ENCODE measurements around the gene NEK3.
"Not testable (repeated sequence)": the region's sequence is repeated elsewhere in the genome, so short reads cannot be mapped to it uniquely, and the experiment has no call there.

NEK3 gene

DNA sequence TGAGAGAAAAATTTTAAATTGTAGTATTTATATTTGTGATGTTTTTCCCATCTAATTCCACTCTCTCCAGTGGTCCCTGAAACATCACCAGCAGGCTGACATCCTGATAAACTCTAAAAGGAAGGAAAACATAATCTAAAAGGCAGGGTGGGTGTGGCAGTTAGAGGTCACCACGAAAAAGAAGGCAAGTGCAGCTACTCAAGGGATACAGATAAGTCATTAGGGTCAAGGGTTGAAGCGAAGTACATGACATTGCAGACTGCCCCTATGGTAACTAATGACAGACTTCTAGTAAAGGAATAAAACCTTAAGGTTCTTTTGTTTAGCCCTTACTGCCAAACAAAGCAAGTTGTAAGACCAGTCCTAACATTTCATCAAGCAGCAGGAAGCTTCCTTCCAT lies 6.0 kb upstream of the NEK3 start:
- DNase-seq, result no peak

DNA sequence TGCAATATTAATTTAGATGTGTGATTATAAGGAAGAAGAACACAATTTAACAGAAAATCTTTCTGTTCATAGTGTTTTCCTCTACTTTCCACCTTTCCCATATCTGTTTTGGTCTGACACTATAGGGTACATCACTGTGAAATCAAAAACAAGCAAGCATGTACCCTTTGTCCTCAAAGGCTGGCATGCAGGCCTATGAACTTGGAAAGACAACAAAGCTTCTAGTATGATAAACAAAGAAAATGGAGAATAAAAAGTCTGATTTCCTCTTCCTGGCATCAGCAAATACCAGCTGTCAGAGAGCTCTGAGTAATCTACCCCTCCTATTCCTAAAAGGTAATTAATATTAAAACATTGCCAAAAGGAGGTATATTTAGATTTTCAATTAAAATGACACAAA lies 5.6 kb upstream of the NEK3 start:
- DNase-seq, result no peak

DNA sequence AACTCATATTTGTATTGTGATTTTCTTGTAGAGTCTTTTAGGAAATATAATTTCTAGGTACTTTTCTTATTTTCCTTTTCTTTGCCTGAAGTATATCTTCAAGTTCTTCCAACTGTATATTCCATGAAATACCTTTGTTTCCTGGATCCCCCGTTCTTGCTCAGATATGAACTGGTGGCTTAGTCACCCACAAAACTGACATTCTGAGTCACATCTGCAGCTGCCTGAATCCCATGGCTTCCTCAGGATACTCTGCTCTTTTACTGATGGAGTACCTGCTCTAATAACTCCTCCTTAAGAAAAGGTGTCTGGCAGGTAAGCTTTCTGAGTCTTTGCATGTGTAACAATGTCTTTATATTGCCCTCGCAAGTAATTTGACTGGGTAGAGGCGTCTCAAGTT lies 4.5 kb upstream of the NEK3 start:
- DNase-seq, result not testable (repeated sequence)

DNA sequence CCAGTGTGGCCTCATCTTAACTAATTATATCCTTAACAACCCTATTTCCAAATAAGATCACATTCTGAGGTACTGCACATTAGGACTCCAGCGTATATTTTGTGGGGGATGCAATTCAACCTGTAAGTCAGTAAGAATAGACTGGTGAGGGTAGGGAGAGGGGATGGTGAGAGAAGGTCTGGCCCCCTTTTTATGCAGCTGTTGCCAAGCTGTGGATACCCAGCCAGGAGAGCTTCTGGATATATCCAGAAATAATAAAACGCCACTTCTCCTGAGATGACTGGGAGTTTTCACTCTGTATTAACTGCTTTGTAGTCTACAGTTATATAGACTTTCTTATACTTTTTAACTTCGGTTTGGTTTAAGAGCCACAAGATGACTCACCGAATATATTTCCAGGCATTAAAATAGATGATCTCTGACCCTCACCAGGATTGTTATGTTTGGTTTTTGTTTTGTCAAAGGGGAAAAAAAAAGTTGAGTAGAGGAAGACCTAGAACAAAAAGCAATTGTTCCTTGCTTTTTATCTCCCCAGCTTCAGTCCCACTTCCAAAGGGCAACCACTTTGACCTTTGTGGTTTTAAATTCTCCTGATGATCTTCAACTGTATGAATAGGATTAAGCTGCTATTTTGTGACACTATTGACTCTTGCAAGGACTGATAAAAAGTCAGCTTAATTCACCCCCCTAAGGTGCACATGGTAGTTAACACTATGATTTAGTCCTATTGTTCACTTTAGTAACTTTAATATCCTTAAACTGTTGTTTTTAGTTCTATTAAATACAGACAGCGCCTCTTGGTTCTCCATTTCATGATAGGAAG lies 3.1 kb upstream of the NEK3 start:
- no peak for DNase-seq

DNA sequence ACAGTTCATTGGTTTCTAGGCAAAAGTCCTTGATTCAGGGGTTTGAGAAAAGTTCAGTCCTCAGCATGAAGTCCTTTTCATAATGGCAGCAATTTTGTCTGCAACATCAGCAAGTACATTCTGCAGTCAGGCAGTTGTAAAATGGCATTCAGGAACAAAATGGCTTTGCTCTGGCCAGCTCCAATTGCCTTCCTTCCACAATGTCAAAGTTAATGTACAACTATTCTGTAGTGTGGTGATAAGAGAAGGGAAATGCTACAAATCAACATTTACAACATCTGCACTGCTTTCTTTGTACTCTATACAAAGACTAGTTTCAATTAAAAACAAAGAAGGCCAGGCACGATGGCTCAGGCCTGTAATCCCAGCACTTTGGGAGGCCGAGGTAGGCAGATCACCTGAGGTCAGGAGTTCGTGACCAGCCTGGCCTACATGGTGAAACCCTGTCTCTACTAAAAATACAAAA lies 1.8 kb upstream of the NEK3 start:
- DNase-seq, result no peak

DNA sequence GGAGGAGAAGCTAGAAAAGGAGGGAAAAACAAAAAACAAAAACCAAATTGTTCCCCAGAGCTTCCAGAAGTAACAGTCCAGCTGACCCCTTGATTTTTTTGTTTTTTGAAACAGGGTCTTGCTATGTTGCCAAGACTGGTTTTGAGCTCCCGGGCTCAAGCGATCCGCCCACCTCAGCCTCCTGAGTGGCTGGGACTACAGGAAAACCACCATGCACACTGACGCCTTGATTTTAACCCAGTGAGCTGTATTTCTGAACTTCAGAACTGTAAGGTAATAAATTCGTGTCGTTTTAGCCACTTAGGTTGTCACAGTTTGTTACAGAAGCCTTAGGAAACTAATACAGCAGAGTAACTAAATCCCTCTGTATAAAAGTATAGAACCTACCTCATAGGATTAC lies 1.1 kb upstream of the NEK3 start:
- no peak for DNase-seq

DNA sequence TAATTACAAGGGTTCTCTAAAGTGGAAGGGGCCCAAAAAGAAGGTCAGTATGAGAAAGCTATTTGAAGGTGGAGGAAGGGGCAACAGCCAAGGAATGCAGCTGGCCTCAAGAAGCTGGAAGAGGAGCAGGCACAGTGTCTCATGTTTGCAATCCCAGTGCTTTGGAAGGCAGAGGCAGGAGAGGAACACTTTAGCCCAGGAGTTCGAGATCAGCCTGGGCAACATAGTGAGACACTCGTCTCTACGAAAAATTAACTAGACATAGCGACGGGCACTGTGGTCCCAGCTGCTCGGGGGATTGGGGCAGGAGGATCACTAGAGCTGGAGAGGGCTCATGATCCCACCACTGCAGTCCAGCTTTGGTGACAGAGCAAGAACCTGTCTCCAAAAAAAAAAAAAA lies 656 bp upstream of the NEK3 start:
- no peak for DNase-seq

DNA sequence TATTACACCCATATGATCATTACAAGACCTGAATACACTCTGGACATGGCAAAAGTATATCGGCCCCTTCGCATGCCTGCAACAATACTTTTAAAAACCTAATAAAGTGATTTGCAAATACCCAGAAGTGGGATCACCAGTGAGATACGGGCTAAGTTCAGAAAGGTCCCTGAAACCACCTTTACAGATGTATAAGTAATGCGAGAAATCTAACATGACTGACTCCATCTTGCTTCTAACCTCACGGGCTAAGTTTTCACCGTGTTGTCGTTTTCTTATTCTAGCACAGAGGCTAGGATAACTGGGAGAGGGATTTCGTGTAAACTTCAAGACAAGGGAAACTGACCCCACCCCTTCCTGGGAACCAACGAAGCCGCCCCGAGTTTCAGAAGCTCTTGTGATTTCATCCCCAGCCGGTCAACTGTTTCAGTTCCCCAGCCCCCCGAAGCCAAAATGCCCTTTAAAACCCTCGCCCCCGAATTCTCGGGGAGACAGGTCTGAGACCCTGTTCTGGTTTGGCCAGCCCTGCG lies 703 bp downstream of the NEK3 start:
- peak; percentile 66 for DNase-seq

DNA sequence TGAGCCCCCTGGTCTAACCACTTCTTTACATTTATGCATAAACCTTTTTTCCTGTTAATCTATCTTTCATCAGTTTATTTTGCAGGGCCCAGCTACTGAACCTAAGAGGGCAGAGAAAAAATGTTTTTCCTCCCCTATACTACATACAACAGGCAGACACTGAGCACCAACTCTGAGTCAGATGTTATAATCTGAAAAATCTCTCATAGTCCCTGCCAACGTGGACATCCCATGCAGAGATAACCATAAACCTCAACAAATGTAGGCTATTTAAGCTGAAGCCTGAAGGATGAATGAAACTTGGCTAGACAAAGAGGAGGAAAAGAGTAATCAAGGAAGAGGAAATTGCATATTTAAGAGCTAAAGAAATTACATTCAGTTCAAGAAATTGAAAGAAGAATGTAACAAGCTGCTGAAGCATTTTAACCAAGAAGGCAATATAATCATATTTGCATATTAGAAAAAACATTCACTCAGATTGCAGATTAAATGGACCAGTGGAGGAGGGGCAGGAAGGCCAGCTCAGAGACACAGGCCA lies 2.6 kb downstream of the NEK3 start:
- DNase-seq, result no peak

DNA sequence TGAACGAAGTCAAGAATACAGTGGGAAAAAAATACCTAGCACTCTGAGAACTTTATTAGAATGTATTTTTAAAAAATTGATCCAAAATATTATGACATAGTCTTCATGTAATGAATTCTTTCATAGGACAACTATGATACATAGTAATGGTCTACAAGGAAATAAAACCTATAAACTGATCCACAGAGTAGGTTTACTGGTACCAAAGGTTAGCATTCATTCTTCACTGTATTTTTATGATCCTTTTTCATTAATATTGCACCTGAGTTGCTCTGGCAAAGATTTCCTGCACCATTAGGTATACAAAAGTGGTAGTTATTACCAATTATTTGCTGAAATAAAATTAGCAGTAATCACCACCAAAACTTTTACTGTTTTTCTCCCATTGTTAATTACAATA lies 4.2 kb downstream of the NEK3 start:
- no peak for DNase-seq

DNA sequence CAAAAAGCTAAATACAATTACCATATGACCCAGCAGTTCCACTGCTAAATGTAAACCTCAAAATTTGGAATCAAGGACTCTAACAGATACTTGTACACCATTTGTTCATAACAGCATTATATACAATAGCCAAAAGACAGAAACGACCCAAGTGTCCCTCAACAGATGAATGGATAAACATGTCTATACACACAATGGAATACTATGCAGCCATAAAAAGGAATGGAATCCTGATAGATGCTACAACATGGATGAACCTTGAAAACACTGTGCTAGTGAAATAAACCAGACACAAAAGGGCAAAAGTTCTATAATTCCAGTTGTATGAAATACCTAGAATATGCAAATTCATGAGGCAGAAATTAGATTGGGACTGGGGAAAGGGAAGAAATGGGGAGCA lies 12.2 kb downstream of the NEK3 start:
- no peak for DNase-seq

DNA sequence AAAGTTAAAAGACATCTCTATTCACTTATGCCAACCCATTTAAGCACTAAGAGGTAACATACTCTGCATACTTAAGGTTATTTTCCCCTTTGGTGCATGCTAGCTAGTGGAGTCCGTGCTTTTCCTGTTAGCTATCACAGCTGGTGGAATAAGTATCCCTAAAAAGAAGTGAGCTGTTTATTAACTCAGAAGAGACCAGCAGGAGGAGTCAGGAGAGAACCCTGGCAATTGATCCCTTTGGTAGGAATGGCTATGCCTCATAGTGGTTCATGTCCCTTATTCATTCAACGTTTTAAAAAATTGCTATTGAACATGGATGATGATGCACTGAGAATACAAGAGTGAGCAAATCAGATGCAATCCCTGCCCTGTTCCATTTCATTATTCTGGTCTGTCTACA lies 18.1 kb downstream of the NEK3 start:
- DNase-seq, result no peak

DNA sequence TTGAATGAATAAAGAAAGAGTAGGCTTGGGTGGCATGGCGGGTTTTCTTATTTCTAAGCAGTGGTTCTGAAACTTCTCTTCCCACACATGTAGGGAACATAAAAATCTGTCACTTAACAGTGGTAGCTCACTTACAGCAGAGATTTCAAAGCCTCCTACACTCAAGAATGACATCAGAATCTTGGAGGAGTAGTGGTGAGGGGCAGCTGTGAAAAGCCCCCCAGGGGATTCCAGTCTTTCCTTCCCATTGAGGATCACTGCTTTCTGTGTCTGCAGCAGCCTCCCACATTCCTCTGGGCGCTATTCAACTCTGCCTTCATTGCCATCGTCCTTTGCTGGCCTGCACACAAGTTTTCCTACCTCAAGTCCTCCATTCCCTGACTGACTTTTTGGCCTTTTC lies 21.9 kb downstream of the NEK3 start:
- DNase-seq, result no peak

DNA sequence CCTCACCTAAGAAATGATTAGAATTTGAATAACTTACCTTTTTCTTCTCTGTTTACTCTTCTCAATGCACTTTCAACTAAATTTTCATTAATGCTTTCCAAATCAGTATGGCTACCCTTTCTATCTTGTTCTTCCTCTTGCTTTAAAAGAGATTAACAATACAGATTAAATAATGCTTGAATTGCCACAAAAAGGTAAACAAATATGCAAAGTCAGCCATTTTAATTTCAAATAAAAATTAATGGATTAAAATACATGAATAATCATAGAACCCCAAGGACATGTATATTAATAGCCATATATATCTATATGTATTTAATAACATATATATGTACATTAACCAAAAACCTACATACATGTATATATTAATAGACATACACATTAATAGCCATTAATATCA lies 22.6 kb downstream of the NEK3 start:
- no peak for DNase-seq

DNA sequence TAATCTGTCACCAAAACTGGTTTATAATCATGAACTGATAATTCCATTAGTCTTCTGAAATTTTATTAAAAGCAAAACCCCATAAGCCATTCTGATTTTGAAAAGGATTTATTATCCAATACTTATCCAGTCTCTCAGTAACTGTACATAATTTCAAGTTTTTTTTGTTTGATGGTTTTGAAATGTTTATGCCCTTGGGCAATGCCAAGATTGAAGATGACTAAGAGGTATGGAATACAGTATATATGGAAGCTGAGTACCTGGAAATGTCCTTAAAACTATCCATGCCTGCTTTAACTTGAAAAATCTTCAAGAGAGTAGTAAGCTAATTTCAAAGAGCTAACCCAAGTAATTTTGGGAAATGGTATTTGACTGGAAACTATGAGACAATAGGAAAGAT lies 28.8 kb downstream of the NEK3 start:
- DNase-seq, result no peak

DNA sequence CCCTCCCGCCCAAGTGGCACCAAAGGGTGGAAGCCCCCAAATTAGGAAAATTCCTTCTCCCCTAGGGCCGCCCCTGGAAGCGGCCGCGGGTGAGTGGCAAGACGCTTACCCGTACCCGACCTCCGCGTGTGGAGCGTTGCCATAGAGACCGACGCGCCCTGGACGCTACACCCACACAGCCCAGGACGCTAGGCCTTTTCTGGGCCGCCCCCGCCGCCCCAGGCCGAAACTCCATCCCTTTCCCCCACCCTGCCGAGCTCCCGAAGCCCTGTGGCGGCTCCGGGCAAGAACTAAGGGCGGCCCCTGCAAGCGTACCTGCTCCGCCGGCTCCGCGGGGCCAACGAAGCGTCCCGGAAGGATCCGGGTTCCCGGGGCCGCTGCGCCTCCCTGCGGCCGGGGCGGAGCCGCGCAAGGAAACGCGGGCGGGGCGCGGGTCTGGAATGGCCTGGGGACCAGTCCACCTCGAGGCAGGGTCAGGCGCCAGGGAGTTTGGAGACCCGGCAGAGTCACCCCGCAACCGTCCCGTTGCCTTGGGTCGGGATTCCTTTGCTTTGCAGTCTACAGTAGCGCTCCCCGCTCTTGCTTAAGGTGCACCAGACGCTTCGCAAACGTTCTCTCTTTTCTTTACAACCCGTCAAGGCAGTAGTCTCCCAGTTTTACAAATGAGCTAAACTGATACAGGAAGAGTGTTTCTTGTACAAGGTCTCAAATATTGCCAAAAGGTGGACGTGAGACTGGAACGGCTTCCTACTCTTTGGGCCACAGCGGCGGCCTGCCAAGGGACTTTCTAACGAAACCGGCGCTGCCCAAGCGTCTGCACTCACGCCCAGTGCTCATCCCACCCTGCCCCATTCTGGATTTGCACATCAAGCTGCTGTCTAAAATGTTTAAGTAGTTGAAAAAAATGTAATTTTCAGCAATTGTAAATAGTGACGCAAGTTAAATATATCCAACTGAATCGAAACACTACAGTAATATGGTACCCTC lies 30.4 kb downstream of the NEK3 start, which contains the start of gene NEK5:
TSS of gene NEK5 (minus strand) at position 360 of the 987 bp plus-strand sequence. CDS start 1,591 bp downstream, outside the sequence.
- peak; percentile 71 for DNase-seq

DNA sequence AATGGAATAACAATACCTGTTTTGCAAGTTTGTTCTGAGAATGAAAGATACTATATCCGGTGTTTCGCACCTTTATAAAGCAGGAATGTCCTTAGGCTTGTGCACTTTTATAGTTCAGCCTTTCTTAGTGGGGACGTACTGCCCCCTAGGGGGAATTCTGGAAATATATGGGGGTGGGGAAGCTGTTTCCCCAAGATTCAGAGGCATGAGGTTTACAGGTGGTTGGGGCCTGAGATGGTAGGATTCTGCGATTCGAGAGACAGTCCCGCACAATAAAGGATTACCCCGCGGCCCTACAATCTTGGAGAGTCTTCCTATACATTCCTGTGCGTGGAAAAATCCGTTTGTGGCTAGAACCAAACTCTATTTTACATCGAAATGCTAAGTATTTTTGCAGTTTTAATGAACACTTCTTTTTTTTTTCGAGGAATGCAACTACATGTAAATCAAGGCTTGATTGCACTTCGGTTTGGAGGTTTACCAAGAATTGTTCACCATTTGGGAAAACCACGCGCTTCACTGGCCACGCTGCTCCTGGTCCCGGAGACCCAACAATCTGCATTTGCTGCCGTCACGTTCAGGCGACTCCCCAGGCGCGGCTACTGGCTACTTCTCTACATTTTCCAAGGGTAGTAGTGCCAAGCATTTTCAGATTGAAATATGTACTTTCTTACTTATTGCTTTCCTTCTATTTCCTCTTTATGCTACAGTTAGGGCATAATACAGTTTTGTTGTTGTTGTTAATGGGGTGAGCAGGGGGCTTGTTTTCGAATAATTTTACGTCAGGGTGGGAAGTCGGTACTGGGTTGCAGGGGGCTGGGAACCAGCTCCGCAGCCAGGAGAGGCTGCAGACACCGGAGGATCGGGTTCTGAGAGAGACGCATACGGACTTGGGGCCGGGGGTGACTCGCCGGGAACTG lies 31.4 kb downstream of the NEK3 start:
- peak; percentile 66 for DNase-seq

DNA sequence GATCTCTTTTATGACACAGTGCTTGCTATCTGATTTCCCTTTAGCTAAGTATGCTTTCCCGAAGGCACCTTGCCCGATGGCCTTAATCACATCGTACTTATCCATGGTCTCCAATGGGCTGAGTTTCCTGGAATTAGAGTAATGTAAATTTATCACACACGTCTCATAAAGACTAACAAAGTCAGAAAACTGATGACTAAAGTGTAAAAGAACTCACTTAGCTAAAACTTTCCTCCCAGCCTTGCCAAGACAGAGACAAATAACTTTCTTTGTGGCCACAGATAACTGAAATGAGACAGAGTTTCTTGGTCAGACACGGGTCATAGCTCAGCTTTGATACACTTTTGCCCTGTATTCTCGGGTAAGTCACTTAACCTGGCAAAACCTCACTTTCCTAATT lies 32.0 kb downstream of the NEK3 start:
- DNase-seq, result no peak

DNA sequence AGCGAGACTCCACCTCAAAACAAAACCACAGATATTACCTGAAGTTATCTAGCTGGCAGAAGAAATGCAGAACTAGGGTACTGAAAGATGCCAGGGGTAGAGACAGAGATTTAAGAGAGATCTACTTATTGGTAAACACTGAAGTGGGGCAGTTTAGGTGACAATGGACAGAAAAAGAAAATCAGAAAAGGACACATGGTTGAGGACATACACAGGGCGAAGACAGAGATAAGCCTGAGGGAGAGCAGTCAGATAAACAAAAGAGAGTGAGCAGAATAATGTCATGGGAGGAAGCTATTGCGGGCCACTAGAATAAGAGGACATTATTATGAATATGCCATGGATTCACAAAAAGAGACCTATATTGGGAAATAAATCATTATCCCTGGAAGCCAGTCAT lies 33.9 kb downstream of the NEK3 start:
- DNase-seq, result no peak

DNA sequence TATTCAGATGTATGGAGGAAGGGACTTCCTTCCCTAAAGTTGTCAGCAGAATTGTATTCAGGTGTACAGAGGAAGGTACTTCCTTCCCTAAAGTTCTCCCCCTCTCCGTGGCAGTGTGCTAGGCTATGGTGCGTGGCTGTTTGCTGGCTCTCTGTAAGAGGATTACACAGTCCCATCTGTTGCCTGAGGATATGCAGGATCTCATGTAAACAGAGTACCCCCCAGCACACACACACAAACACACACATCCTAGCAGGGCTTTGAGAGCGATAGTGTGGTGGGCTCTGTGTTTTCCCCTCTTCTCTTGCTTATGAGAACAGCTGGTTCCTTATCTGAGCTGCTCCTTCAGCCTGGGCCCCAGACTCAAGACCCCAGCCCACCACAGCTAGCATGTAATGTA lies 40.8 kb downstream of the NEK3 start:
- DNase-seq, result no peak

DNA sequence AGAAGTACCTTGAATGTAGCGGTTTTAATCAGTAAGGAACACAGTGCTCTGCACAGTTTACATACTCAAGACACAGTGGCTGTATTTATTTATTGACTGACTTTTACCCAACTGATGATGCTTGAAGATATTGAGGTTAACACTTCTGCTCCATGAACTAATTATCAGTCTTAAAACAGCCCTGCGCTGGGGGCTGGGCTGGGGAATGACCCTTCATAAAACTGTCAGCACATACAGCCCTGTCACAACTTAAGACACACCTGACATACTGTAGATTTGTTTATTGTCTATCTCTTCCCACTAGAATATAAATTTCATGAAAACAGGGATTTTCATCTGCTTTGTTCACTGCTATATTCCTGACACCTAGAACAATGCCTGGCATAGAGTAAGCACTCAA lies 41.3 kb downstream of the NEK3 start:
- DNase-seq, result no peak

DNA sequence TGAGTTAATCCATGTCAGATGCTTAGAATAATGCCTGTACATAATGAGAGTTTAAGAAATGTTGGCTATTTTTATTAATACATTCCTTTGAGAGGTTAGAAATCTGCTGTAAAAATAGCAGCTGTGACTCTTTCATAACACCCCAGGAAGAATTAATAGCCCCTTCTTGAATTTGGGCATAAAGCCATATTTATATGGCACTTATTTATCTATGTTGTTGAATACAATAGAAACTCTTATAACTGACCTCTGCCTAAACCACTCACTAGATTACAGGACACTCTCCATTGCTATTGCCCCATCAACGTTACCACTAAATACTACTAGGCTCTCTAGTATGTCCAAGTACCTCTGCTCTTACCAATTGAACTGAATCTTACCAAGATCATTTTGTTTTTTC lies 46.8 kb downstream of the NEK3 start:
- DNase-seq, result no peak
